ENCODE results near the gene MARF1. TPM values are rescaled to one million over a fixed set of nuclear protein-coding genes. Genes with fewer than 3 reads are reported as not detected.

Gene MARF1
- total and polyA plus RNA-seq, 9 of the 15 experiments (the other 6 are each of a cell fraction or from before 2014, with no cell fraction given): 4.7 to 33.2 (median 11.7) TPM

GRCh38 chr16:15650019-15650697 is 7.2 kb upstream of the MARF1 start, which contains the start of gene NDE1 (continued):
- peak; percentile 65; the same call in 1 of the 2 replicates for TF ChIP-seq ZNF592 (IDR thresholded peaks at IDR 0.05)
- peak; percentile 43 for TF ChIP-seq NFYB (IDR thresholded peaks at IDR 0.05; ENCODE audit: extremely low read depth, insufficient read length)
- TF ChIP-seq ASH1L (IDR thresholded peaks at IDR 0.05; ENCODE audit: borderline replicate concordance, low read depth, partially characterized antibody): peak; percentile 46
- TF ChIP-seq HMGN3 (IDR thresholded peaks at IDR 0.05; ENCODE audit: borderline replicate concordance, extremely low read depth, insufficient read length, low read depth, low read length): peak; percentile 86
- peak in 1 of 2 experiments; percentile 54; a peak in 2 of 4 replicates for TF ChIP-seq NRF1 (conservative IDR thresholded peaks at IDR 0.05 in 1 of 2, IDR thresholded peaks at IDR 0.05 in 1 of 2)
- TF ChIP-seq SP1 (CRISPR knock-in tag; IDR thresholded peaks at IDR 0.05): 0 out of 2 replicates have a peak, but pooled peaks have one; percentile 35
- 0 out of 6 replicates have a peak, but pooled peaks of 1 of the 3 experiments have one; percentile 4 for TF ChIP-seq CTCF (IDR thresholded peaks at IDR 0.05 in 2 of 3, conservative IDR thresholded peaks at IDR 0.05 in 1 of 3; ENCODE audit: insufficient read depth in 2 of 3, low read depth in 1 of 3, low read length in 3 of 3)
- TF ChIP-seq E2F6 (IDR thresholded peaks at IDR 0.05; ENCODE audit: borderline replicate concordance in 1 of 2, extremely low read depth in 1 of 2, insufficient read depth in 1 of 2, insufficient read length in 1 of 2, low read depth in 1 of 2, low read length in 1 of 2, poor library complexity in 1 of 2, severe bottlenecking in 1 of 2): peak; percentile 68 to 92
- TF ChIP-seq ZNF146 (CRISPR knock-in tag; IDR thresholded peaks at IDR 0.05; ENCODE audit: unreplicated experiment): no peak
- peak; percentile 70 for TF ChIP-seq TAF1 (IDR thresholded peaks at IDR 0.05; ENCODE audit: control insufficient read depth, extremely low read depth, insufficient read depth, low read length, severe bottlenecking)
- 0 out of 2 replicates have a peak, but pooled peaks have one; percentile 29 for TF ChIP-seq POLR2AphosphoS5 (IDR thresholded peaks at IDR 0.05; ENCODE audit: control insufficient read depth, insufficient read depth, low read depth, low read length)
